Keratinocyte (primary cell): ENCODE data around the gene BTG2. TPM values are rescaled to one million over a fixed set of nuclear protein-coding genes. Genes with fewer than 3 reads are reported as not detected.

ENCODE experiments used
- DNase-seq: peaks from one replicate; pipeline ENCODE4 v3.0.0-alpha.2; 2011; ENCODE audit warnings: low read depth, missing footprints, low spot score
- FAIRE-seq: peaks from 2 replicates; lab custom pipeline; 2011; peaks lifted over from hg19 to GRCh38; lab: Jason Lieb, UNC
- H2AFZ ChIP-seq: 2 replicates; pipeline ENCODE4 v1.6.0; 2012; ENCODE audit warnings: low read length, control low read depth, inconsistent platforms; ENCODE audit not compliant: control insufficient read depth
- H3K27ac ChIP-seq: 2 replicates; pipeline ENCODE4 v1.5.1; 2011; ENCODE audit warnings: low read length; ENCODE audit not compliant: control insufficient read depth, insufficient read depth
- H3K27me3 ChIP-seq: 3 replicates; pipeline ENCODE4 v1.6.0; 2011; ENCODE audit warnings: low read length; ENCODE audit not compliant: control insufficient read depth, insufficient read depth; ENCODE audit errors: extremely low read depth
- H3K36me3 ChIP-seq, 2 experiments: 2 replicates in 1 of 2; 3 replicates in 1 of 2; pipeline ENCODE4 v1.5.1; 2011; ENCODE audit warnings: low read length in 2 of 2, mild to moderate bottlenecking in 1 of 2; ENCODE audit not compliant: control insufficient read depth in 2 of 2, insufficient read depth in 2 of 2; ENCODE audit errors: extremely low read depth in 1 of 2
- H3K4me1 ChIP-seq: 3 replicates; pipeline ENCODE4 v1.5.1; 2011; ENCODE audit warnings: low read length; ENCODE audit not compliant: control insufficient read depth, insufficient read depth; ENCODE audit errors: extremely low read depth
- H3K4me2 ChIP-seq: 3 replicates; pipeline ENCODE4 v1.6.0; 2011; ENCODE audit warnings: low read depth, low read length; ENCODE audit not compliant: control insufficient read depth, insufficient read depth; ENCODE audit errors: extremely low read depth
- H3K4me3 ChIP-seq, 3 experiments: fragments of 200-600 bp in 1 of 3; sonication (generic) in 1 of 3; 2 replicates in 2 of 3; 3 replicates in 1 of 3; pipeline ENCODE4 v1.5.1; 2011 to 2016; ENCODE audit warnings: low read length in 3 of 3, mild to moderate bottlenecking in 3 of 3, control low read depth in 2 of 3, inconsistent platforms in 1 of 3, low read depth in 1 of 3, mixed read lengths in 1 of 3, mixed run types in 1 of 3, moderate library complexity in 1 of 3; ENCODE audit not compliant: control insufficient read depth in 2 of 3, insufficient read depth in 2 of 3; ENCODE audit errors: extremely low read depth in 1 of 3
- H3K79me2 ChIP-seq: 2 replicates; pipeline ENCODE4 v1.6.0; 2012; ENCODE audit warnings: low read length; ENCODE audit not compliant: control insufficient read depth, insufficient read depth
- H3K9ac ChIP-seq: 3 replicates; pipeline ENCODE4 v1.6.0; 2011; ENCODE audit warnings: low read length; ENCODE audit not compliant: control insufficient read depth, insufficient read depth; ENCODE audit errors: extremely low read depth
- H3K9me1 ChIP-seq: 3 replicates; pipeline ENCODE4 v1.6.0; 2011; ENCODE audit warnings: low read length; ENCODE audit not compliant: control insufficient read depth, insufficient read depth; ENCODE audit errors: extremely low read depth
- H3K9me3 ChIP-seq: 2 replicates; pipeline ENCODE4 v1.5.1; 2012; ENCODE audit warnings: low read depth, low read length; ENCODE audit not compliant: control insufficient read depth
- H4K20me1 ChIP-seq: 3 replicates; pipeline ENCODE4 v1.6.0; 2011; ENCODE audit warnings: low read length; ENCODE audit not compliant: control insufficient read depth, insufficient read depth; ENCODE audit errors: extremely low read depth
- EZH2 ChIP-seq: IDR thresholded peaks from one replicate; pipeline ENCODE4 v1.6.1; 2012; ENCODE audit warnings: inconsistent platforms, mild to moderate bottlenecking, low read length, moderate library complexity
- dilution Hi-C: fragments of 300-500 bp; cut with MboI; formaldehyde crosslinking; loops from one replicate; pipeline ENCODE4 v1.7.0; 2020; ENCODE audit warnings: low sequenced_read_pairs; ENCODE audit not compliant: extremely low pct_ligation_motif_present
- polyA plus RNA-seq, 5 experiments: library from polyadenylated mRNA; depleted of rRNA in 3 of 5; stranded (reverse) in 3 of 5; stranded (forward) in 1 of 5; unstranded in 1 of 5; fragments of >200 nt; gene quantifications; 1 replicate in 1 of 5; 2 replicates in 3 of 5; 3 replicates in 1 of 5; pipeline versions ENCODE4 v1.2.1 to v1.2.3, GENCODE V29; 2011 to 2012; ENCODE audit warnings: missing spikeins in 2 of 5, low read depth in 1 of 5, low replicate concordance in 1 of 5
- TF ChIP-seq, protein P1 (sequence below), 3 experiments: IDR thresholded peaks in 1 of 3; conservative IDR thresholded peaks in 1 of 3; optimal IDR thresholded peaks in 1 of 3; 2 replicates in 2 of 3; 3 replicates in 1 of 3; pipeline versions ENCODE3 to v1.5.1; 2011; ENCODE audit warnings: low read length in 3 of 3, mild to moderate bottlenecking in 3 of 3, moderate library complexity in 2 of 3, control low read depth in 1 of 3, inconsistent platforms in 1 of 3; ENCODE audit not compliant: insufficient read depth in 2 of 3; ENCODE audit errors: extremely low read depth in 1 of 3

Gene BTG2
- polyA plus RNA-seq, 1 donor (not counting 4 experiments of a cell fraction or from before 2014, with no cell fraction given), result 117 TPM

DNA sequence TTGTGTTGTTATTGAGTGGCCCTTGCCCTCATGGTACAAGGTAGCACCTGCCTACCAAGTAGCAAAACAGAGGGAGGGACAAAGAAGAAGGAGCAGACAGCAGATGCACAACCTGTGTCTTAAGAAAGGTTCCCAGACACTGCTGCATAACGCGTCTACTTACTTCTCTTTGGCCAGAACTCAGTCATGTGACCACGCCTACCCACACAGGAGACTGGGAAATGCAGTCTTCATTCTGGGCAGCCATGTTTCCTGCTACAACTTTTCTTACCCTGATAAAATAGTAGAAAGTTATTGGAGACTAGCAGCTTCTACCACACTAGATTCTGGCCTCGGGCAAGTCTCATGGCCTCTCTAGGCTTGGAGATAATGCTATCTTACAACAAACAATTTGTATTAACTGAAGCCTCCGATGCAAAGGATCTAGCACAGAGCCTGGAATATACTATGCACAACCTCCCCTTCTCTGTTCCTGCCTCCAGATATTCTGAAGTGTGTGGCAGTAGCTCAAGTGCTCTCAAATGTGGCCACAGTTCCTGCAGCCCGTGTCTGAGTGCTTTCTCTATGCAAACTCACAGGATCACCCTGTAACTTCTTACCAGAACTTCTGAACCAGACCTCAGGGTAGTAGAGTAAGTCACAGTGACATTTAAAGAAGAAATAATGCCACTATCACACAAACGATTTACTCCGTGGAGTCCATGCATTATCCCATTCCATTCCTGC is 34.1 kb upstream of the BTG2 start:
- Histone ChIP-seq H3K4me3 (no peak overlapping the region), H3K36me3 (no peaks in the 10 kb centered on the region), H3K9ac (no peak overlapping the region), H3K4me1 (peaks cover 33% of the 10 kb centered on the region), H3K9me3 (no peaks in the 10 kb centered on the region), H2AFZ (peak overlapping the region; percentile 85), H3K27me3 (no peaks in the 10 kb centered on the region), H3K4me2 (no peak overlapping the region), H3K79me2 (no peaks in the 10 kb centered on the region), H3K27ac (no peak overlapping the region), H3K9me1 (no peaks in the 10 kb centered on the region), H4K20me1 (no peaks in the 10 kb centered on the region)
- dilution Hi-C loops, result loop anchor here (25.0 kb wide), 1 partner anchor 234 kb away; the partner anchor contains the start of gene PPFIA4
- no peak for DNase-seq
- TF ChIP-seq EZH2, result no peak
- TF ChIP-seq, protein P1, sequence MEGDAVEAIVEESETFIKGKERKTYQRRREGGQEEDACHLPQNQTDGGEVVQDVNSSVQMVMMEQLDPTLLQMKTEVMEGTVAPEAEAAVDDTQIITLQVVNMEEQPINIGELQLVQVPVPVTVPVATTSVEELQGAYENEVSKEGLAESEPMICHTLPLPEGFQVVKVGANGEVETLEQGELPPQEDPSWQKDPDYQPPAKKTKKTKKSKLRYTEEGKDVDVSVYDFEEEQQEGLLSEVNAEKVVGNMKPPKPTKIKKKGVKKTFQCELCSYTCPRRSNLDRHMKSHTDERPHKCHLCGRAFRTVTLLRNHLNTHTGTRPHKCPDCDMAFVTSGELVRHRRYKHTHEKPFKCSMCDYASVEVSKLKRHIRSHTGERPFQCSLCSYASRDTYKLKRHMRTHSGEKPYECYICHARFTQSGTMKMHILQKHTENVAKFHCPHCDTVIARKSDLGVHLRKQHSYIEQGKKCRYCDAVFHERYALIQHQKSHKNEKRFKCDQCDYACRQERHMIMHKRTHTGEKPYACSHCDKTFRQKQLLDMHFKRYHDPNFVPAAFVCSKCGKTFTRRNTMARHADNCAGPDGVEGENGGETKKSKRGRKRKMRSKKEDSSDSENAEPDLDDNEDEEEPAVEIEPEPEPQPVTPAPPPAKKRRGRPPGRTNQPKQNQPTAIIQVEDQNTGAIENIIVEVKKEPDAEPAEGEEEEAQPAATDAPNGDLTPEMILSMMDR (optimal IDR thresholded peaks at IDR 0.05 in 1 of 3, IDR thresholded peaks at IDR 0.05 in 1 of 3, conservative IDR thresholded peaks at IDR 0.05 in 1 of 3; ENCODE audit: extremely low read depth in 1 of 3, insufficient read depth in 2 of 3, low read length in 3 of 3), result no peak
- FAIRE-seq, result peak; percentile 53

DNA sequence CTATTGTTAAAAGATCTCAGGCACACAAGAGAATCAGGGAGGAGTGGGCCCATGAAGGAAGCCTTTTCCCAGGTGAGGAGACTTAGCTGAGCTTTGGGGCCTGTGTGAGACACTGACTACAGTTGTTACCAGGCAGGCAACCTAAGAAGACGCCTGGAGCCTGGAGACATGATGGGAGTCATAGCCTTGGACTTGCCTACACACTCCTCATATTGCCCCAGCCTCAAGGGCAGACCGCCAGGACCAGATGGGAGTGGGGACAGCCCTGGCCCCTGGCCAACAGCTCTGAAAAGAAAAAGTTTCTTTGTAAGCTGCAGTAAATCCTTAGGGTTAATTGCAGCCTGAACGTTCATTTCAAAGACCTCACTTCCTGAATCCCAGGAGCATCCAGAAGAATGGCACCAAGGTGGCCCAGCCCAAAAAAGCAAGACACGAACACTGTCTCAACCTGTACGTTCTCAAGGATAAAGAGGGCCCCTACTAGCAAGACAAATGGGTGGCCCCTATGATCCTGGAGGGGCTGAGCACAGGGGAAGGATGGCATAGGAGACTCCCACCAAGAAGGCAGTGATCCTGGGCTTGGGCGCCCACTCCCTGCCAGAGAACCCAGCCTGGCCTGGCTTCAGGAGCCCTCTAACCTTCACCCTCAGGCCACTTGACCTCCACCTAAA is 33.2 kb upstream of the BTG2 start:
- dilution Hi-C loops, result loop anchor here (25.0 kb wide), 1 partner anchor 235 kb away; the partner anchor contains the start of gene PPFIA4
- H3K4me3 ChIP-seq, result no peak overlapping the region
- no peak overlapping the region for H3K27ac ChIP-seq
- H3K9me3 ChIP-seq, result no peaks in the 10 kb centered on the region
- no peaks in the 10 kb centered on the region for H3K27me3 ChIP-seq
- no peaks in the 10 kb centered on the region for H4K20me1 ChIP-seq
- peaks cover 33% of the 10 kb centered on the region for H3K4me1 ChIP-seq
- H3K9me1 ChIP-seq, result no peaks in the 10 kb centered on the region
- TF ChIP-seq, protein P1 (optimal IDR thresholded peaks at IDR 0.05 in 1 of 3, IDR thresholded peaks at IDR 0.05 in 1 of 3, conservative IDR thresholded peaks at IDR 0.05 in 1 of 3; ENCODE audit: extremely low read depth in 1 of 3, insufficient read depth in 2 of 3, low read length in 3 of 3), result no peak
- TF ChIP-seq EZH2, result no peak
- DNase-seq, result no peak
- no peak overlapping the region for H2AFZ ChIP-seq
- no peaks in the 10 kb centered on the region for H3K36me3 ChIP-seq
- H3K79me2 ChIP-seq, result no peaks in the 10 kb centered on the region
- no peak overlapping the region for H3K4me2 ChIP-seq
- H3K9ac ChIP-seq, result no peak overlapping the region
- no peak for FAIRE-seq
